GM18873 (cell line): ENCODE results near the gene SRRM5.
A peak's percentile ranks its signal among the peaks of the same experiment; 100 is the strongest.

Source experiments
- ATAC-seq: cut with Tn5 transposase; IDR thresholded peaks from one replicate; pipeline ENCODE4 v1.9.1; 2021; ENCODE audit warnings: mild to moderate bottlenecking, moderate library complexity, moderate number of reproducible peaks; ENCODE audit not compliant: unreplicated experiment, low FRiP score

The SRRM5 gene

DNA sequence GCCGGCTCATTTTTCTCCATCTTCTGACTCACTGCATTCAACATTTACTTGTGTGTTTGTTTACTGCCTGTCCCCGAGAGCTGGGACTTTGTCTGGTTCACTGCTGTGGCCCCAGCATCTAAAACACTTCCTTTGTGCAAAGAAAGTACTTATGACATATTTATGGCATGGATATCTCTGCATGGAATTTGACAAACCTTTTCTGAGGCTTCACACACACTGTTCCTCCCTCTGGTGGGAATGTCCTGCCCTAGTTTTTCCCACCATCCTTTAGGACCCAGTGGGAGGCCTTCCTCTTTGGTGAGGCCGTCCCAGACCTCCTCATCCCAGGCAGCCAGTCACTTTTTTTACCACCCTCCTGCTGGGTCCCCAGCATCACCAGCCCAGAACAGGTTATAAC lies 1.4 kb upstream of the SRRM5 start:
- ATAC-seq: no peak

DNA sequence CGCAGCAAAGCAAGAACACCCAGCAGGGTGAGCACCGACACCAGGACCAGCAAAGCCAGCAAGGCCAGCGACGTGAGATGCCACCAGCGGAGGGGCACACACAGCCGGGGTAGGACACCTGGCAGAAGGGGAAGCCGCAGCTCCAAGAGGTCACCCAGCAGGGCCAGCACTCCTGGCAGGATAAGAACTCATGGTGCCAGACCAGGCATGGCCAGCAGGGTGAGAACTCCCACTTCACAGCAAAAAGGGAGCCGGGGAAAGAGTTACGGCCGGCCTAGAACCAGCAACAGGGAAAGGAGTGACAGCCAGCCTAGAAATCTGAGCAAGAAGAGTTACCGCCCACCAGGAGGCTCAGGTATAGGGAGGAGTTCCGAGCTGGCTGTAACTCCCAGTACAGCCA lies 486 bp downstream of the SRRM5 start:
- ATAC-seq: no peak

DNA sequence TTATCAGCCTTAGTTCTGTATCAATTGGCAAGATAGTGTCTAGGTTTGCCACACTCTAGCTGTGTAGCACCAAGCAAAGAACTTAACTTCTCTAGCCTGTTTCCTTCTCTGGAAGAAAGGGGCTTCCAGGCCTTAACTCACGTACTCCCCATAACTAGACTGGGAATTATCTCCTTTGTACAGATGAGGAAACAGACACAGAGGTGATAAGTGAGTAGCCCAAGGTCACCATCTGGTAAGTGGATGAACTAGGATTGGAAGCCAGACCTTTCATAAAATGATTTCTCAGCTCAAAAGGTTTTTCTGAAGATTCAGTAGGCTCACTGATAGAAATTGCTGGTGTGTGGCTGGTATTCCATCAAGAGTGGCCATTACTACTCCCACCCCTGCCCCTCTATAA lies 4.4 kb downstream of the SRRM5 start:
- ATAC-seq: no peak

DNA sequence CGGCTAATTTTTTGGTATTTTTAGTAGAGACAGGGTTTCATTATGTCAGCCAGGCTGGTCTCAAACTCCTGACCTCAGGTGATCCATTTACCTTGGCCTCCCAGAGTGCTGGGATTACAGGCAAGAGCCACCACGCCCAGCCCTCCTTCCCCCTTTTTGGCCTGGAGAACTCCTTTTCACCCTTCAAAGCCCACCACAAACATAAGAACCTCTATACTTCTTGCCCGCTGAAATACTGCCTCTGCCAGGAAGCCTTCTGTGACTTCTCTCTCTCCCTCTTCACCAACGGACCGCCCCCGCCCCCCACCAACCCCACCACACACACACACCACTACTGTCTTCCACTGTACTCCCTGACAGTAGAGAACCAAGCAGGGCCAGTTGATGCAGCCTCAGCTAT lies 5.1 kb downstream of the SRRM5 start:
- no peak for ATAC-seq

DNA sequence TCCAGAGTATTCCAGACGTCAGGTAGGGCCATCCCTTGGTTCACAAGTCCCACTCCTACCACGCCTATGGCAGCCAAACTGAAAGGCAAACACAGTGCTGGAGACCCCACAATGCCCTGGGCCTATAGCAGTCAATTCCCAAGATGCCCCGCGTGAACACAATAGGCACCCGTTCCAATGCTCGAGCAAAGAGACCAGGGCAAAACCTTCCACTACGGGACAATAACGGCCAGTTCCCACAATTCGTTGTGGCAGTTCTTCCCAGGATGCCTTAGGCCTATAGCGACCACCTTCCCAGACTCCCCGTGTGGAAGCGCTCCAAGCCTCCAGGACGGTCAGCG lies 7.0 kb downstream of the SRRM5 start:
- peak; percentile 6 for ATAC-seq

DNA sequence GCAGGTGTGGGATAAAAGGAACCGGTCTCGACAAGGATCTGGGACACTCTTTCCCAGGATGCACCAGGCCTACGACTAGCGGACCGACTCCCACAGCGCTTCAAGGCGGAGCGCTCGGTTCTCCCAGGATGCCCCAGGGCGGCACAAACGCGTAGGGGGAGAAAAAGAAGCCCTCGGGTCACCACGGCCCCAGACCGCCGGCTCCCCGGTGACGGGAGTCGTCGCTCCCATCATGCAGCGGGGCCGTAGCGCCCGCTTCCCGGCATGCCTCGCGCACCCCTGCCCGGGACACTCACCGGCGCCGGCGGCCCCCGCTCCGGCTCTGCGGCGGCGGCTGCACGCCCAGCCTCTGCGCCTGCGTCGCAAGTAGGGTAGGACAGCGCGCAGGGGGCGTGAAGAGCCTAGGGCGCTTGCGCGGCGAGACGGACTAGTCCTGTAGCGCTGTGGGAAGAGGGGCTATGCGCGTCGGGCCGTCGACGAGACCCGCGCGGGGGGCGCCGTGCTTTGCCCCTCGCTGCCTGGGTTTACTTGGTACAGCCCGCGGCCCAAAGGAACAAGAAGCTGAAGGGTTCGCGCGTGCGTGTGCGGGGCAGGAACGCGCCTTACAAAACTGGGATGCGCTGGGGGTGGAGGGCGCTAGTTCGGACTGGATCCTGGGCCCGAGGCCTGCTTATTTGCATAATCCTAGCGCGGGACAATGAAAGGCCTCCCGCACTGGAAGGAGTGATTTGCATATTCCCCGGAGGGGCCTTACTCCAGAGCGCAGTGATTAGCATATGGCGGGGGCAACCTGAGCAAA lies 7.6 kb downstream of the SRRM5 start, which contains the start of gene ZNF428:
Gene ZNF428, minus strand, starts transcription at position 368 of the 799 bp plus-strand sequence. CDS start 5,325 bp downstream, outside the sequence.
- peak; percentile 65 for ATAC-seq

DNA sequence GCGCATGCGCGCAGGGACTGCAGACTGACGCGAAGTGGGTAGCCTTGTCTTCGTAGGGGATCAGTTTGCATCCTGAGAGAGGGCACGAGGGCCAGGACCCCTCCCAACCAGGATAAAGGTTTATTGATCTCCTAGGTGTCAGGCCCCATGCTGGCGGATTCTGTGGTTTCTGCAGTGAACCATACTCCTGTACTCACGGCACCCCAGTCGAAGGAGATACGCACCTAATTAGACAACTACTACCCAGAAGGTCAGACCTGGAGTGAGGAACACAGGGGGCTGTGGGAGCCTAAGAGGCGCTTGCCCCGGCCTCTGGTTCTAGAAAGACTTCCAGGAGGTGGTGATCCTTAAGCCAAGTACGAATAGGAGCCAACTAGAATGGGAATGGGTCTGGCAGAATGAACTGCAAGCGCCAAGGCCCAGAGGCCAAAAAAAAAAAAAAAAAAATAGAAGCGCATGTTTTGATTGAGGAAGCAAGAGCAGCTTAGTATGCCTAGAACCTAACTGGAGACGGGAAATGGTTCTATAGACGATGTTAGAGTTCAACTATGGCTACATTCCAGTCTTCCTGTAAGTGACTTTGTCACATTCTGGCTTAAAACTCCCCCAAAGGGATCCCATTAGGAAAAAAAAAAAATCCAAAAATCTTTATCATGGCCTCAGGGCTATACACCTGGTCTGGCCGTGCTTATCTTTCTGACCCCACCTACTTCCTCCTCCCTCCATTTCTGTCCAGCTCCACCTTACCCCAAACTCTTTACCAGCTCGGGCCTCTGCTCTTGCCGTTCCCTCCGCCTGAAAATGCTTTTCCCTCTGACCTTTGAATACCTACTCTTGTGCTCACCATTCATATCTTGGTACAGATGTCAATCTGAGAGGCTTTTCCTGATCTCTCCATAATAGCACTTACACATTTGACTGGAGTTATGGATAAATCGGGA lies 8.4 kb downstream of the SRRM5 start:
- no peak for ATAC-seq

DNA sequence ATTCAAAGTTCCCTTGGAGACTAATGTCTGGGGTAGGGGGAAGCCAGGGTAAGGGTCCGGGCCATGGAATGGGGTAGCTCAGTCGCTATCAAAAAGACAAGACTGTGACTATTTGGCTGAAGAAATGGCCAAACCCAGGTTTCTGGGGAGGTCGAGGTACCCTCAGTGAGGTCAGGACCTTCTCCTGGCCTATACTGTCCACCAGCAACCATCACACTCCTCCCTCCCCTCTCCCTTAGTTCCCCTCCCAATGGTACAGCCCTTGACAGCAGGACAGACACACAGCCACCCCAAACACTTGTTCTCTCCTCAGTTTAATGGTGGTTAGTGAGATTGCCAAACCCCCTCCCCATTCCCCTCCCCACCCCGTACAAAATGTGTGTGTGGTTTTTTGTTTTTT lies 10.2 kb downstream of the SRRM5 start:
- ATAC-seq: no peak

DNA sequence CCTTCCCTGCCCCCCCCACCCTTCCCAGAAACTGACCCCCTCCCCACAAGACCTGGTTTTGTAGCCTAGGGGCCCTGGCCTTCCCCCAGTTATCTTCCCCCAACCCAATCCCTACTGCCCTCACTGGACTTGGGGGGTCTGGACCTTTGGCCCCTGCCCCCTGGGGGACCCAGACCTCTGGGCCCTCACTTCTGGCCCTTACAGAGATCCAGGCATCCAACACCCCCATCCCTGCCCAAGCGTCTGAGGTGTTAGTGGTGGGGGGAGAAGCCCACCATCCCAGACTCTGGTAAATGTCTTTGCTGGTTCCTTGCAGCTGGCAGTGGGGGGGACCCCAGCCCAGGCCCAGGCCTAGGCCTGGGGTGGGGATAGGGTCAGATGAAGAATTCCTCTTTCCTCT lies 11.1 kb downstream of the SRRM5 start:
- ATAC-seq: no peak

DNA sequence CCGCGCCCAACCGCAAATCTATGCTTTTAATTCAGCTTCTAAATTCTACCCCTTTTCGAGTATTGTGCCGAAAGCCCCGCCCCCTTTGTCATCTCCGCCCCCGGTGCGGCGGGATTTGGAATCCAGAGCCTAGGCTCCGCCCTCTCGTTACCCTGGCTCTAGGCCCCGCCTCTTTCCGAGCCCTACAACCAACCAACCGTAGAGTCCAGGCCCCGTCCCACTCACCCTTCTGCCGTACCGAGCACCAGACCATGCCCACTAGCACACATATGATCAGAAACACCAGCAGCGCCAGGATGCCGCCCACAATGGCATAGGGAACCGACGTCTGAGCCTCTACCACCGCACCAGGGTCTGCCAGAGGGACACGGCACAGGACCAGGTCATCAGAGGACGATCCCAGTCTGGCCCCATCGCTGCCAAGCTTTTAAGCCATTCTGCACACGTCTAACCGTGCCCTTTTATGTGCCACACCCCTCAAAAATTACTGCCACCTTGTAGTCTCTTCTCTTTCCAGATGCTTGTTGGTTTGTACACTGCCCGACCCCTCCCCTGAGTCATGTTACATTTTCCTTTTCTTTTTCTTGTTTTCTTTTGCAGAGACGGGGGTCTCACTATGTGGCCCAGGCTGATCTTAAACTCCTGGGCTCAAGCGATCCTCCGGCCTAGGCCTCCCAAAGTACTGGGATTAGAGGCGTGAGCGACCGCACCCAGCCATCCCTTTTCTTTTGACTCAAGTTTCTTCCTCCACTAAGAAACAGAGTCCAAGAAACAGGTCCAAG lies 12.2 kb downstream of the SRRM5 start:
- ATAC-seq: no peak

DNA sequence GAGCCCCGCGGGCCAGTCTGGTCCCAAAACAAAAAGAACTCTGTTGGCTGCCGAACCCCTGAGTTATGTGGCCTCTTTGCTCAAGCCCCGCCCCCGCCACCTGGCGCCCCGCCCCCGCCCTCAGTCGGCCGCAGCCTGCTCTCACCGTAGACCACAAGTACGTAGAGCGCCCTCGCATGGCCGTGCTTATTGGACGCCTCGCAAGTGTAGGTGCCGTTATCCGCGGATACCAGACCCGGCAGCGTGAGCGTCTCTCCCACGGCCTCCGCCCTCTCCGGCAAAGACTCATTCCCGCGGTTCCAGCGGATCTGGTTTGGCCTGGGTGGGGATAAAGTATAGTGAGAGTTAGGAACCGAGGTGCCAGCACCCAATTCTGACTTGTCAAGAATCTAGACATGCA lies 13.0 kb downstream of the SRRM5 start:
- no peak for ATAC-seq

DNA sequence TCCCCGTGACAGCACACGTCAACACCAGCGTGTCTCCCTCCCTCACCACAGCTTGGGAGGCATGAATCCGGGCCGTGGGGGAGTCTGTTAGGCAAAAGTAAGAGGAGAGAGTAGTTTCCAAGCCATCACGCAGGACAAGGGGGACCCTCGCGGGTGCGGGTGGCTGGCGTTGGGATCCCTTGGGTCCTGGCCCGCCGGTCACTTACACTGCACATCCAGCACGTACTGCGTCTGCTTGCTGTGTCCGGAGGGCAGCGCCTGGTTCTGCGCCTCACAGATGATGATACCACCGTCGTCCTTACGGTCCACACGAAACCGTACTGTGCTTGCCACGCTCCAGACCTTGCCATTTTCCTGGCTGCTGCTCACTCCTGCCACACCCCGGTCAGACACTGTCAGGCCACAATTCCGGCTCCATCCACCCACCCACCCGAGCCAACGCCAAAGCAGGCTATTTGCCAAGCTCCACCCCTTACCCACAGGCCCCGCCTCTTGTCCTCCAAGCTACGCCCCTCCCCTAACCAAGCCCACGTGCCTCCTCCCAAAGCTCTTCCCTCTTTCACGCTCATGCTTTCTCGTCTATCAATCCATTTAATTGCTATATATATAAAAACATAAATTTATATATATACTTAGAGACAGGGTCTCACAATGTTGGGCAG lies 14.2 kb downstream of the SRRM5 start:
- ATAC-seq: no peak

DNA sequence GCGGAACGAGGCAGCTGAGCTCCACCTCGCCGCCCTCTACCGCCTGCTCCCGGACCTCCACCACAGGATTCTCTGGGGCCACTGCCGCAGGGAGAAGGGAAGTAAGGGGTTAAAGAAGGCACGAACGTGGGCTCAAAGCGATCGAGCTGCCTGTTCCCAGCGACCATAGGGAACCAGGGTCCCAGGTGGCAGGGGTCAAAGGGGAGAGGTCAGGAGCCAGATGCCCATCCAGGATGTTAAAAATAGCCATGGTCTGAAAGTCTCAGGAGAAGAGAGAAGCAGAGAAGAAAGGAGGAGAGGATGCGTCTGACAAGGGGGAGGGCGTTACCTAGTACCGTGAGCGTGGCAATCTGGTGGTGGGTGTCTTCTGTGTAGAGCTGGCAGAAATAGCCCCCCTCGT lies 14.9 kb downstream of the SRRM5 start:
- ATAC-seq: no peak

DNA sequence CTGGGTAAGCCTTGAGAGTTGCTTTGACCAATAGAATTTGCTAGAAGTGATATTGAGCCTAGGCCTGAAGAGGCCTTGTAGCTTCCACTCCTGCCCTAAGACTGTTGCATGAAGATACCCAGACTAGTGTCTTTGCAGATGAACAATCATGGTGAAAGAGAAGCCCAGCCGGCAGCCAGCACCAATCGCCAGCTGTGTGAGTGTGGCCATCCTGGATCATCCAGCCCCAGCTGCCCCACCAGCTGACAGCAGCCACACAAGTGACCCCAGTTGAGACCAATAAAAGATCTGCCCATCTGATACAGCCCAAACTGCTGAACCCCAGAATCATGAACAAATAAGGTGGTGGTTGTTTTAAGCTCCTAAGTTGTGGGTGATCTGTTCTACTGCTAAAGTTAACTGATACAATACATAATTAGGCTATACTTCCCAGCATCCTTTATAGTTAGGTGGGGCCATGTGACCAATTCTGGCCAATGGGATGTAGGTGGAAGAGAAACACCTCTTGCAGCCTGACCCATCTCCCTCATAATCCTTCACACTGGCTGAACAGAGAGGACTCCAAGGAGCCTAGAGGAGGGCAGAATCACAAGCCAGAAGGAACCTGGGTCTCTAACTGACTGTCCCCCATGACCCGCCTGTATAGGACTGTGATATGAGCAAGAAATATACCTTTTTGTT lies 16.9 kb downstream of the SRRM5 start:
- no peak for ATAC-seq

DNA sequence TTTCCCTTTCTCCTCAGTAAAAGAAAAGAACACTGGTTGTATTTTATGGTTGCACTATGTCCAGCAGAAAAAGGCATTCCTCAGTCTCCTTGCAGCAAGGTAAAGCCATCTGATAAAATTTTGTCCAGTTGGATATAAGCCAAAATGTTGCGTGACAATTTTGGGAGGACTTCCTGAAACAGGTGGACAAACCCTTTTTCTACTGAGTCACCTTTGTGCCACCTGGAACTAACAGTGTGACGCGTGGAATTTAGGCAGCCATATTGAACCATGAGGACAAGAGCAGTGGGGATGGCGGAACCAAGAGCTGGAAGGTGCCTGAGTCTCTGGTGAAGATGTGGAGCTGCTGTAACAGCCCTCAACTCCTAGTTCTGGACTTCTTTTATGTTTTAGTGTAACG lies 19.6 kb downstream of the SRRM5 start:
- no peak for ATAC-seq

DNA sequence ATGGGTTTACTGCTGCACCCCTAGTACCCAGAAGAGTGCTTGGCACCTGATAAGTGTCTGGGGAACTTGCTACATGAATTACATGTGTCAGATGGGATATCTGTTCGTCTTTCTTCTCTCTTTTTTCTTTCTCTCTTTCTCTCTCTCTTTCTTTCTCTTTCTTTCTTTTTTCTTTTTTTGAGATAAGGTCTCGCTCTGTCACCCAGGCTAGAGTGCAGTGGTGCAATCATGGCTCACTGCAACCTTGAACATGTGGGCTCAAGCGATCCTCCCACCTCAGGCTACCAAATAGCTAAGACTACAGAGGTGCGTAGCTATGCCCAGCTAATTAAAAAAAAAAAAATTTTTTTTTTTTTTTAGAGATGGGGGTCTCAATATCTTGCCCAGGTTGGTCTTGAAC lies 21.6 kb downstream of the SRRM5 start:
- ATAC-seq: no peak

DNA sequence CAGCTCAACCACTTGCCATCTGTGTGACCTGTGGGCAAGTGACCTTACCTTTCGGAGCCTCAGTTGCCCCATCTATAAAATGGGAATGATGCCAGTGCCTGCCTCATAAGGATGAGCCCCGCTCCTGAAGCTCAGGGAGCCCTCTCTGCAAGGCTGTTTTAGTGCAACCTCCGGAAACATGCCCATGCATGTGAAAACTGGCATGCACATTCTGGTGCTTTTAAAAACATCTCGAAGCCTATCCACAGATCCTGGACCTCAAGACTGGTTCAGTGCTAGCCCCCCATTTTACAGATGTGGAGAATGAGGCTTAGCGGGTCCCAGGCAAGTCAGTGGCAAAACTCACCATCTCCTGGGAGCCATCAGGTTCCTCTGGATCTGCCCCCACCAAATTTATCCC lies 22.2 kb downstream of the SRRM5 start:
- ATAC-seq: no peak

DNA sequence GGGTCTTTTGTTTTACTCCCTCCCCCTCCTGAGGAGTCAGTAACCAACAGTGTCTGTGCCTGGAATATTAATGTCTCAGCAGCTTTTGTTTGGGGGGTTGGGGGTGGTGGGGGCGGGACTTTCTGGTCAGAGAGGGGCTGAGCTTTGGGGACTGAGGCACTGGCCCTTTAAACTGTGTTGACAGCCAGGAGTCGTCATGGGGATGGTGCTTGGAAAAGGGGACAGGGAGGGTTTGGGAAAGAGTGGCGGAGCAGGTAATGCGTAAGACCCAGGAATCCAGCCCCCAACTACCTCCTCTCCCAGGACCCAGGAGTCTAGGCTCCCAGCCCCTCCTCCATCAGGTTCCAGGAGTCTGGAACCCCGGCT lies 22.6 kb downstream of the SRRM5 start:
- ATAC-seq: no peak

DNA sequence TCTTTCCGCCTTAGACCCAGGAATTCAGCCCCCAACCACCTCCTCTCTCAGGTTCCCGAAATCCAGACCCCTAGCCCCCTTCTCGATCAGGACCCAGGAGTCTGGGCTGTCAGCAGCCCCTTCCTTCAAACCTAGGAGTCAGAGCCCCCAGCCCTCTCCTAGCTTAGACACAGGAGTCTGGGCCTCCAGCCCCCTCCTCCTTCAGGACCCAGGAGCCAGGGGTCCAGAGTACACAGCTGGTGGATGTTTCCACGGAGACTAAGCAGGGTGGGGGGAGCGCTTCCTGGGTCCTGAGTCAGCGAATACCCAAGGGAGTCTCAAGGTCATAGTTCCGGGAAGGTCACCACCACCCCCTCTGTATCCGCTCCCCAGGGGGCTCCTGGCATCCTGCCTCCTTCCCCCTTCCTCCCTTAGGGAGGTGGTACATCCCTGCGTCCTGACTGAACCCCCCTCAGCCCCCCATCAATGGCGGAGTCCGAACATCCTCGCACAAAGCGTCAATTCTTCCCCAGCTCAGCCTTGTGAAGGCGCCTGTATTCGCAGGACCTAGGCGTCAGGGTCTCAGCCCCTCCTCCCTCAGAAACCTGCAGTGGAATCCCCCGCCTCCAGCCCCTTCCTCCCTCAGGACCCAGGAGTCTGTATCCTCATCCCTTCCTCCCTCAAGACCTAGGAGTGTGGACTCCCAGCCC lies 23.1 kb downstream of the SRRM5 start:
- no peak for ATAC-seq
